Stimulated activated CD8-positive, alpha-beta memory T cell treated with anti-CD3 and anti-CD28 coated beads, Interleukin-15, amount 100 ng/mL, for 48 hours (primary cell): ENCODE results near the gene TMEM179.
"Not testable (repeated sequence)": the region's sequence is repeated elsewhere in the genome, so short reads cannot be mapped to it uniquely, and the experiment has no call there.

Source experiments
- DNase-seq, 2 donors: peaks; one replicate each; pipeline ENCODE4 v3.0.0-alpha.2; 2020; ENCODE audit warnings: low read depth in 2 of 2

The TMEM179 gene

GRCh38 chr14:104637546-104638003, 33.0 kb upstream of the TMEM179 start:
- no peak for DNase-seq

- DNase-seq = not testable (repeated sequence)
Observed at GRCh38 chr14:104636846-104637545, 32.4 kb upstream of the TMEM179 start.

- DNase-seq = no peak
Observed at GRCh38 chr14:104636131-104636530, 31.6 kb upstream of the TMEM179 start.

- no peak for DNase-seq
Observed at GRCh38 chr14:104635717-104636116, 31.1 kb upstream of the TMEM179 start.

GRCh38 chr14:104634886-104635570, 30.5 kb upstream of the TMEM179 start:
- no peak for DNase-seq

GRCh38 chr14:104634138-104634760, 29.7 kb upstream of the TMEM179 start:
- DNase-seq = no peak

- DNase-seq = no peak
Observed at GRCh38 chr14:104633276-104634137, 28.9 kb upstream of the TMEM179 start.

- DNase-seq = no peak
Observed at GRCh38 chr14:104632781-104633180, 28.2 kb upstream of the TMEM179 start.

- DNase-seq = no peak
Observed at GRCh38 chr14:104624939-104625338, 20.4 kb upstream of the TMEM179 start.

GRCh38 chr14:104614126-104614812, 9.7 kb upstream of the TMEM179 start:
- DNase-seq = no peak

- DNase-seq = no peak
Observed at GRCh38 chr14:104611881-104612280, 7.3 kb upstream of the TMEM179 start.

- DNase-seq = no peak
Observed at GRCh38 chr14:104610749-104611310, 6.3 kb upstream of the TMEM179 start.

GRCh38 chr14:104609666-104610065, 5.1 kb upstream of the TMEM179 start:
- no peak for DNase-seq

GRCh38 chr14:104603711-104604401, 716 bp downstream of the TMEM179 start:
- DNase-seq = no peak

- no peak for DNase-seq
Observed at GRCh38 chr14:104602933-104603325, 1.6 kb downstream of the TMEM179 start.

- DNase-seq = no peak
Observed at GRCh38 chr14:104602315-104602932, 2.1 kb downstream of the TMEM179 start.

- DNase-seq = no peak
Observed at GRCh38 chr14:104601786-104602185, 2.8 kb downstream of the TMEM179 start.

- DNase-seq = no peak
Observed at GRCh38 chr14:104600805-104601204, 3.8 kb downstream of the TMEM179 start.

- DNase-seq = no peak
Observed at GRCh38 chr14:104600141-104600643, 4.4 kb downstream of the TMEM179 start.

GRCh38 chr14:104599446-104599845, 5.1 kb downstream of the TMEM179 start:
- no peak for DNase-seq
